Psoas muscle (tissue), 8 donors: Measurements from ENCODE around the gene PHF12. TPM values are rescaled to one million over a fixed set of nuclear protein-coding genes. Genes with fewer than 3 reads are reported as not detected.

Experiments
- ATAC-seq, 4 donors: fragments of 200-7000 bp; cut with Tn5 transposase; one replicate each; pipeline ENCODE4 v1.9.1; 2020; ENCODE audit warnings: moderate library complexity in 3 of 4, mild to moderate bottlenecking in 2 of 4
- DNase-seq, 2 donors: peaks; one replicate each; pipeline ENCODE4 v3.0.0-alpha.2; 2020
- H3K27ac ChIP-seq: fragments of 200-600 bp; one replicate; pipeline ENCODE4 v1.8.0; 2022
- H3K27me3 ChIP-seq, 3 donors: fragments of 200-600 bp in 1 of 3; one replicate each; pipeline versions ENCODE4 v1.6.1 to v1.8.0; 2013 to 2022; ENCODE audit warnings: low read length in 2 of 3, mild to moderate bottlenecking in 2 of 3, moderate library complexity in 1 of 3; ENCODE audit not compliant: insufficient read depth in 3 of 3
- H3K36me3 ChIP-seq, 2 donors: fragments of 200-600 bp in 1 of 2; one replicate each; pipeline versions ENCODE4 v1.6.1 to v1.8.0; 2013 to 2022; ENCODE audit warnings: low read depth in 1 of 2, mild to moderate bottlenecking in 1 of 2, moderate library complexity in 1 of 2; ENCODE audit not compliant: insufficient read depth in 1 of 2
- H3K4me1 ChIP-seq: fragments of 200-600 bp; one replicate; pipeline ENCODE4 v1.8.0; 2022
- H3K4me3 ChIP-seq: fragments of 200-600 bp; one replicate; pipeline ENCODE4 v1.8.0; 2022; ENCODE audit warnings: mild to moderate bottlenecking
- H3K9me3 ChIP-seq: fragments of 200-600 bp; one replicate; pipeline ENCODE4 v1.8.0; 2022
- CTCF ChIP-seq: fragments of 200-600 bp; IDR thresholded peaks from one replicate; pipeline ENCODE4 v1.8.0; 2022; ENCODE audit warnings: antibody characterized with exemption
- WGBS, 3 donors: extraction: QIAGEN DNeasy Blood & Tissue Kit; methylation state at CpG; one replicate each; pipeline versions ENCODE4 v1.1.6 to v1.1.7; 2013; 5-methylcytosine and 5-hydroxymethylcytosine counted together
- intact Hi-C, 2 donors: fragments of 100-400 bp; cut with DNase I; formaldehyde crosslinking; loops; one replicate each; pipeline versions ENCODE4 v1.11.0 to v1.14.2; 2022
- polyA plus RNA-seq, 3 donors: library from polyadenylated mRNA; stranded (reverse); fragments of 200-250 nt; gene quantifications; one replicate each; pipeline ENCODE4 v1.2.3, GENCODE V29; 2013
- total RNA-seq, 4 donors: library from RNA; stranded (reverse); fragmentation: NEBNext Ultra II Directional in 2 of 4; extraction: Animal tissue kit (Norgen Biotek cat#: 25700) in 2 of 4; gene quantifications; one replicate each; pipeline versions ENCODE4 v1.2.1 to v1.2.4, GENCODE V29; 2021 to 2023
- donor health status: healthy with polysubstance abuse.
- donor health status: DM: no; HTN: no; CAD: no; lungs with moderate emphysema.
- donor health status: Bipolar disorder and iron deficiency.
- donor health status: healthy.
- donor health status: DM: yes; HTN: yes; CAD: no.
- donor health status: DM: no; HTN: no; CAD: no.
- donor health status: DM: no; HTN: no; CAD: no.
- donor health status: DM: yes; HTN: yes; CAD: no.

PHF12 gene
- total and polyA plus RNA-seq, 7 donors: 7.3 to 28.6 (median 22.3) TPM

GRCh38 chr17:28991779-28992178, 40.5 kb upstream of the PHF12 start:
- no peak for TF ChIP-seq CTCF

GRCh38 chr17:28989028-28989427, 37.7 kb upstream of the PHF12 start:
- TF ChIP-seq CTCF: no peak
- ATAC-seq (no peak), DNase-seq (no peak)
- H3K27ac ChIP-seq: no peak overlapping the region
- H3K36me3 ChIP-seq: no peaks in the 10 kb centered on the region
- intact Hi-C loops: no loop called here
- no peak overlapping the region for H3K4me3 ChIP-seq
- no peaks in the 10 kb centered on the region for H3K9me3 ChIP-seq
- no peaks in the 10 kb centered on the region for H3K4me1 ChIP-seq
- no peaks in the 10 kb centered on the region for H3K27me3 ChIP-seq

More at GRCh38 chr17:28991779-28992178, 40.5 kb upstream of the PHF12 start:
- intact Hi-C loops: no loop called here
- H3K9me3 ChIP-seq: no peaks in the 10 kb centered on the region
- no peak overlapping the region for H3K4me3 ChIP-seq
- DNase-seq: no peak
- no peak overlapping the region for H3K27ac ChIP-seq
- H3K36me3 ChIP-seq: no peaks in the 10 kb centered on the region
- 48 to 52% (median 52%) methylated on average over 8 of the region's 8 CpGs for WGBS, 3 donors
- ATAC-seq: no peak
- no peaks in the 10 kb centered on the region for H3K4me1 ChIP-seq
- no peaks in the 10 kb centered on the region for H3K27me3 ChIP-seq

GRCh38 chr17:28988475-28988874, 37.2 kb upstream of the PHF12 start:
- intact Hi-C loops: no loop called here
- no peak for TF ChIP-seq CTCF
- 96 to 100% (median 100%) methylated on average over 1 of the region's 1 CpG for WGBS, 3 donors
- Histone ChIP-seq H3K36me3 (no peaks in the 10 kb centered on the region), H3K27ac (no peak overlapping the region), H3K4me1 (no peaks in the 10 kb centered on the region), H3K27me3 (no peaks in the 10 kb centered on the region), H3K9me3 (no peaks in the 10 kb centered on the region), H3K4me3 (no peak overlapping the region)
- DNase-seq (no peak), ATAC-seq (no peak)

- no peaks in the 10 kb centered on the region for H3K4me1 ChIP-seq
- H3K9me3 ChIP-seq: no peaks in the 10 kb centered on the region
- no peaks in the 10 kb centered on the region for H3K36me3 ChIP-seq
- H3K4me3 ChIP-seq: no peak overlapping the region
- intact Hi-C loops: no loop called here
- DNase-seq (no peak), ATAC-seq (peak; percentile 73 to 81 (median 78))
- no peak overlapping the region for H3K27ac ChIP-seq
- WGBS, 3 donors: 54 to 63% (median 62%) methylated on average over 15 of the region's 15 CpGs
- TF ChIP-seq CTCF: no peak
- no peaks in the 10 kb centered on the region for H3K27me3 ChIP-seq
These were observed 35.7 kb upstream of the PHF12 start for GRCh38 chr17:28986714-28987655.
